ENCODE data around the gene LRMDA. TPM values are rescaled to one million over a fixed set of nuclear protein-coding genes. Genes with fewer than 3 reads are reported as not detected.

The LRMDA gene
- total and polyA plus RNA-seq, 2 of the 13 experiments (the other 11 are each of a cell fraction or from before 2014, with no cell fraction given), result 13.4 to 22.0 TPM

DNA sequence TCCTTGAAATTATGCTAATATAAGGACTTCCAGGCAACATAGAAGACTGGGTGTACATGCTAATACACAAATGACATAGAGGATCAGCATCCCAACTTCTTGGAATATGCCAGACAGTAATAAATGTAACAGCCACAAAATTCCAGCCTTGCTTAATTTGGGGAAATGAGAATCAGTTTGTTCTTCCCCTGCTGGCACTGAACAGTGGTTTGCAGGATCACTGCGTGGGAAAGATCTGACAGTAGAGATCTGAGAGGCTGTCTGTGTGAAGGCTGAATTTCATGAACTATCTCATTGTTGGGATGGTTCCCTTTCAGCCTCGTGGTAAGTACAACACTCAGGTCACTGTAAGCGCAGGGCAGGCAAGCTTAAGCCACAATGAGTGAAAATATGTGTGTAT, 1078.0 kb downstream of the LRMDA start:
- 56% methylated on average over 3 of the region's 3 CpGs for WGBS (ENCODE audit: low lambda C conversion rate)
- no peak for FAIRE-seq

More for the DNA sequence above, 1078.0 kb downstream of the LRMDA start:
- Histone ChIP-seq H3K4me3 (replicated peaks in 1 of 3; ENCODE audit: insufficient read depth in 1 of 3, low read depth in 2 of 3, low read length in 3 of 3) (no peak overlapping the region), H4K20me1 (ENCODE audit: insufficient read depth, low read length) (no peaks in the 10 kb centered on the region), H3K4me2 (ENCODE audit: low read depth, low read length) (no peak overlapping the region), H3K9ac (ENCODE audit: insufficient read depth, low read depth, low read length) (no peak overlapping the region), H3K4me1 (ENCODE audit: insufficient read depth, low read length) (no peaks in the 10 kb centered on the region), H3K27me3 (ENCODE audit: control insufficient read depth in 1 of 2, insufficient read depth in 2 of 2, low read length in 2 of 2) (no peaks in the 10 kb centered on the region), H3K27ac (ENCODE audit: extremely low read length, insufficient read depth, low read length) (no peak overlapping the region), H3K36me3 (replicated peaks in 1 of 2; ENCODE audit: control insufficient read depth in 1 of 2, insufficient read depth in 2 of 2, low read length in 2 of 2) (no peaks in the 10 kb centered on the region), H2AFZ (ENCODE audit: low read length) (no peak overlapping the region), H3K79me2 (ENCODE audit: insufficient read depth, low read length) (no peaks in the 10 kb centered on the region), H3K9me3 (ENCODE audit: low read length) (peaks cover 12% of the 10 kb centered on the region; the same call in 1 of the 2 replicates)
- CTCF ChIA-PET (ENCODE audit: low intra/inter-chr PET ratio, low total read pairs), result no interaction called here
- intact Hi-C loops (cut with micrococcal nuclease; ENCODE audit: unreplicated experiment), result no loop called here
- in situ Hi-C loops (cut with HindIII; ENCODE audit: extremely low pct_ligation_motif_present, low pct_unique_long_range_greater_than_20kb), result no loop called here
- TF ChIP-seq JARID2 (CRISPR knock-in tag; IDR thresholded peaks at IDR 0.05; ENCODE audit: insufficient replicate concordance) (no peak), HINFP (CRISPR knock-in tag; IDR thresholded peaks at IDR 0.05; ENCODE audit: low read depth) (no peak), ZNF547 (CRISPR knock-in tag; IDR thresholded peaks at IDR 0.05) (no peak), ZBTB14 (CRISPR knock-in tag; IDR thresholded peaks at IDR 0.05) (no peak), FOXC1 (CRISPR knock-in tag; IDR thresholded peaks at IDR 0.05; ENCODE audit: borderline replicate concordance) (no peak), JUNB (CRISPR knock-in tag; IDR thresholded peaks at IDR 0.05; ENCODE audit: borderline replicate concordance) (no peak), ZNF629 (CRISPR knock-in tag; conservative IDR thresholded peaks at IDR 0.05) (no peak), AKAP8 (CRISPR knock-in tag; IDR thresholded peaks at IDR 0.05) (no peak)
- TF ChIP-seq, protein P1, sequence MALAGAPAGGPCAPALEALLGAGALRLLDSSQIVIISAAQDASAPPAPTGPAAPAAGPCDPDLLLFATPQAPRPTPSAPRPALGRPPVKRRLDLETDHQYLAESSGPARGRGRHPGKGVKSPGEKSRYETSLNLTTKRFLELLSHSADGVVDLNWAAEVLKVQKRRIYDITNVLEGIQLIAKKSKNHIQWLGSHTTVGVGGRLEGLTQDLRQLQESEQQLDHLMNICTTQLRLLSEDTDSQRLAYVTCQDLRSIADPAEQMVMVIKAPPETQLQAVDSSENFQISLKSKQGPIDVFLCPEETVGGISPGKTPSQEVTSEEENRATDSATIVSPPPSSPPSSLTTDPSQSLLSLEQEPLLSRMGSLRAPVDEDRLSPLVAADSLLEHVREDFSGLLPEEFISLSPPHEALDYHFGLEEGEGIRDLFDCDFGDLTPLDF (CRISPR knock-in tag; IDR thresholded peaks at IDR 0.05), result no peak
- POLR2A ChIA-PET, result no interaction called here
- no peak for DNase-seq (ENCODE audit: low spot score)
- BruUV-seq (replicated peaks), result no TSS peak
- ATAC-seq, result no peak

Data from HepG2 (cell line).